H1 (cell line): ENCODE data around the gene CNGB1. TPM values are rescaled to one million over a fixed set of nuclear protein-coding genes. Genes with fewer than 3 reads are reported as not detected.

ENCODE experiments used
- CTCF ChIA-PET: fragments of 300-600 bp; sonication (Branson Sonifier 250); formaldehyde crosslinking; loops from one replicate; lab custom pipeline; 2021; ENCODE audit not compliant: partially characterized antibody; lab: Charles Lee
- POLR2A ChIA-PET: fragments of 300-600 bp; sonication (Branson Sonifier 250); formaldehyde crosslinking; loops from one replicate; lab custom pipeline; 2021; ENCODE audit warnings: inconsistent platforms; ENCODE audit not compliant: partially characterized antibody; lab: Charles Lee
- DNase-seq, 2 experiments: peaks; one replicate each; pipeline versions ENCODE4 v3.0.0 to v3.0.0-alpha.2; 2010 to 2022; ENCODE audit warnings: low spot score in 2 of 2, low read depth in 1 of 2, mixed read lengths in 1 of 2
- FAIRE-seq: peaks from 2 replicates; lab custom pipeline; 2011; peaks lifted over from hg19 to GRCh38; lab: Jason Lieb, UNC
- H2AFZ ChIP-seq: 2 replicates; pipeline ENCODE4 v1.8.1; 2012; ENCODE audit warnings: low read length, inconsistent platforms
- H2AK5ac ChIP-seq: 2 replicates; pipeline ENCODE4 v1.6.1; 2013; ENCODE audit warnings: low read depth, low read length
- H2BK120ac ChIP-seq: replicated peaks from 2 replicates; pipeline ENCODE3; 2013; ENCODE audit warnings: low read depth, low read length, inconsistent platforms
- H2BK12ac ChIP-seq: 2 replicates; pipeline ENCODE4 v1.6.1; 2013; ENCODE audit warnings: low read depth, low read length
- H2BK15ac ChIP-seq: 2 replicates; pipeline ENCODE4 v1.6.1; 2013; ENCODE audit warnings: low read length
- H2BK20ac ChIP-seq: 2 replicates; pipeline ENCODE4 v1.6.1; 2013; ENCODE audit warnings: low read length
- H2BK5ac ChIP-seq: 2 replicates; pipeline ENCODE4 v1.6.1; 2013; ENCODE audit warnings: low read depth, low read length
- H3K14ac ChIP-seq: 2 replicates; pipeline ENCODE4 v1.6.1; 2013; ENCODE audit warnings: inconsistent platforms; ENCODE audit not compliant: insufficient read length
- H3K18ac ChIP-seq: 2 replicates; pipeline ENCODE4 v1.6.1; 2013; ENCODE audit warnings: low read length; ENCODE audit errors: extremely low read depth
- H3K23ac ChIP-seq: 2 replicates; pipeline ENCODE4 v1.6.1; 2013; ENCODE audit warnings: inconsistent platforms; ENCODE audit not compliant: insufficient read length
- H3K23me2 ChIP-seq: 2 replicates; pipeline ENCODE4 v1.6.1; 2013; ENCODE audit warnings: low read depth, low read length
- H3K27ac ChIP-seq: 2 replicates; pipeline ENCODE4 v1.6.1; 2011; ENCODE audit warnings: low read depth, low read length, inconsistent platforms
- H3K27me3 ChIP-seq, 4 experiments: replicated peaks in 1 of 4; 1 replicate in 1 of 4; 2 replicates in 3 of 4; pipeline versions ENCODE4 v1.6.1 to v1.8.1; 2011 to 2013; ENCODE audit warnings: low read length in 3 of 4, mild to moderate bottlenecking in 3 of 4, inconsistent platforms in 2 of 4, mixed read lengths in 2 of 4, moderate library complexity in 1 of 4; ENCODE audit not compliant: control insufficient read depth in 3 of 4, insufficient read depth in 3 of 4; ENCODE audit errors: extremely low read depth in 1 of 4
- H3K36me3 ChIP-seq, 4 experiments: 2 replicates each; pipeline versions ENCODE4 v1.6.1 to v1.8.1; 2011 to 2013; ENCODE audit warnings: mild to moderate bottlenecking in 4 of 4, low read length in 3 of 4, moderate library complexity in 2 of 4, control low read depth in 1 of 4, inconsistent platforms in 1 of 4; ENCODE audit not compliant: insufficient read depth in 4 of 4, control insufficient read depth in 2 of 4
- H3K4ac ChIP-seq: replicated peaks from 2 replicates; pipeline ENCODE3; 2013; ENCODE audit warnings: low read length, low read depth, mixed read lengths, inconsistent platforms; ENCODE audit not compliant: insufficient read length
- H3K4me1 ChIP-seq, 4 experiments: replicated peaks in 1 of 4; 1 replicate in 1 of 4; 2 replicates in 3 of 4; pipeline versions ENCODE4 v1.6.1 to v1.8.1; 2011 to 2013; ENCODE audit warnings: low read length in 3 of 4, inconsistent platforms in 2 of 4, mixed read lengths in 1 of 4; ENCODE audit not compliant: insufficient read depth in 4 of 4, control insufficient read depth in 3 of 4
- H3K4me2 ChIP-seq, 2 experiments: 2 replicates each; pipeline versions ENCODE4 v1.6.1 to v1.8.1; 2011 to 2013; ENCODE audit warnings: low read depth in 2 of 2, low read length in 2 of 2, control low read depth in 1 of 2, inconsistent platforms in 1 of 2, mild to moderate bottlenecking in 1 of 2; ENCODE audit not compliant: insufficient read depth in 1 of 2
- H3K4me3 ChIP-seq, 4 experiments: fragments of 200-600, 300-600 bp in 1 of 4; sonication (generic), shearing (Covaris generic), sonication (Bioruptor Twin) in 1 of 4; 2 replicates each; pipeline versions ENCODE4 v1.5.1 to v1.8.1; 2011 to 2016; ENCODE audit warnings: low read length in 4 of 4, low read depth in 3 of 4, control low read depth in 2 of 4, inconsistent platforms in 2 of 4, mild to moderate bottlenecking in 2 of 4, mixed read lengths in 1 of 4, moderate library complexity in 1 of 4; ENCODE audit not compliant: insufficient read depth in 2 of 4; ENCODE audit errors: extremely low read depth in 1 of 4
- H3K56ac ChIP-seq: replicated peaks from 2 replicates; pipeline ENCODE3; 2013; ENCODE audit warnings: low read depth, mild to moderate bottlenecking, mixed read lengths, low read length, inconsistent platforms; ENCODE audit not compliant: insufficient read length
- H3K79me1 ChIP-seq: 2 replicates; pipeline ENCODE4 v1.6.1; 2013; ENCODE audit warnings: low read depth, low read length, control low read depth
- H3K79me2 ChIP-seq, 2 experiments: 2 replicates each; pipeline versions ENCODE4 v1.6.1 to v1.8.1; 2012 to 2013; ENCODE audit warnings: low read length in 2 of 2, mild to moderate bottlenecking in 2 of 2, inconsistent platforms in 1 of 2; ENCODE audit not compliant: insufficient read depth in 2 of 2, control insufficient read depth in 1 of 2
- H3K9ac ChIP-seq, 4 experiments: replicated peaks in 1 of 4; 1 replicate in 1 of 4; 2 replicates in 3 of 4; pipeline versions ENCODE4 v1.6.1 to v1.8.1; 2011 to 2013; ENCODE audit warnings: low read depth in 3 of 4, low read length in 3 of 4, control low read depth in 2 of 4, mild to moderate bottlenecking in 2 of 4, moderate library complexity in 2 of 4, inconsistent platforms in 1 of 4; ENCODE audit errors: extremely low read depth in 1 of 4
- H3K9me3 ChIP-seq, 2 experiments: 2 replicates each; pipeline versions ENCODE4 v1.6.1 to v1.8.1; 2012 to 2013; ENCODE audit warnings: mild to moderate bottlenecking in 2 of 2, moderate library complexity in 2 of 2, control low read depth in 1 of 2, inconsistent platforms in 1 of 2, low read depth in 1 of 2, low read length in 1 of 2, mixed read lengths in 1 of 2; ENCODE audit not compliant: insufficient read depth in 2 of 2
- H4K20me1 ChIP-seq, 2 experiments: replicated peaks in 1 of 2; 2 replicates each; pipeline versions ENCODE3 to v1.8.1; 2011 to 2013; ENCODE audit warnings: inconsistent platforms in 2 of 2, low read length in 2 of 2, mild to moderate bottlenecking in 1 of 2; ENCODE audit not compliant: insufficient read depth in 2 of 2, control insufficient read depth in 1 of 2
- H4K5ac ChIP-seq: 2 replicates; pipeline ENCODE4 v1.6.1; 2013; ENCODE audit warnings: low read length, low read depth, mixed read lengths, inconsistent platforms; ENCODE audit not compliant: insufficient read length
- H4K8ac ChIP-seq: 2 replicates; pipeline ENCODE4 v1.8.0; 2013; ENCODE audit warnings: mild to moderate bottlenecking, moderate library complexity, low read length, inconsistent platforms; ENCODE audit not compliant: insufficient read depth; ENCODE audit errors: extremely low read depth
- H4K91ac ChIP-seq: replicated peaks from 2 replicates; pipeline ENCODE3; 2013; ENCODE audit warnings: low read length, mixed read lengths, inconsistent platforms; ENCODE audit not compliant: insufficient read length
- CBX8 ChIP-seq: fragments of 300-800, 300-1000 bp; sonication (generic); IDR thresholded peaks from 2 replicates; pipeline ENCODE4 v1.7.1; 2016; ENCODE audit warnings: low read depth, low read length, borderline replicate concordance
- CHD2 ChIP-seq: IDR thresholded peaks from 2 replicates; pipeline ENCODE4 v1.6.1; 2012; ENCODE audit warnings: low read length, improper control_type of control experiment
- GTF2F1 ChIP-seq: IDR thresholded peaks from 2 replicates; pipeline ENCODE4 v1.6.1; 2012; ENCODE audit warnings: low read depth, low read length, improper control_type of control experiment, borderline replicate concordance
- PHF8 ChIP-seq: fragments of 200-600 bp; sonication (generic); conservative IDR thresholded peaks from 2 replicates; pipeline ENCODE4 v1.7.1; 2012; ENCODE audit warnings: low read depth, mild to moderate bottlenecking, inconsistent platforms, low read length, moderate library complexity
- SP2 ChIP-seq: IDR thresholded peaks from 2 replicates; pipeline ENCODE4 v1.6.1; 2012; ENCODE audit warnings: mild to moderate bottlenecking, low read length, inconsistent platforms
- YY1 ChIP-seq: IDR thresholded peaks from 2 replicates; pipeline ENCODE4 v1.6.1; 2011; ENCODE audit warnings: low read depth, mild to moderate bottlenecking, low read length
- WGBS, 2 experiments: shearing (Covaris generic) in 1 of 2; methylation state at CpG; one replicate each; pipeline versions ENCODE4 v1.1.6 to v1.1.7; 2013 to 2015; ENCODE audit warnings: low lambda C conversion rate in 2 of 2, mixed read lengths in 2 of 2, inconsistent platforms in 1 of 2, low coverage in 1 of 2, missing lambda C conversion rate in 1 of 2; ENCODE audit not compliant: insufficient replicate concordance in 2 of 2, insufficient coverage in 1 of 2, insufficient read length in 1 of 2; ENCODE audit errors: extremely low coverage in 1 of 2, missing lambda C conversion rate in 1 of 2; 5-methylcytosine and 5-hydroxymethylcytosine counted together
- polyA plus RNA-seq, 7 experiments: library from polyadenylated mRNA; depleted of rRNA in 3 of 7; stranded (reverse) in 5 of 7; unstranded in 2 of 7; fragments of >200 nt in 5 of 7; fragments of 200-250 nt in 2 of 7; gene quantifications; 1 replicate in 5 of 7; 2 replicates in 1 of 7; 4 replicates in 1 of 7; pipeline versions ENCODE4 v1.2.1 to v1.2.3, GENCODE V29; 2011 to 2013; ENCODE audit warnings: missing spikeins in 2 of 7, mixed read lengths in 2 of 7
- total RNA-seq: library from RNA; stranded (reverse); fragmentation: NEBNext Ultra II Directional; extraction: Animal tissue kit (Norgen Biotek cat#: 25700); gene quantifications from 2 replicates; pipeline ENCODE4 v1.2.1, GENCODE V29; 2021
- TF ChIP-seq, protein P1 (sequence below): IDR thresholded peaks from 2 replicates; pipeline ENCODE4 v1.6.1; 2011; ENCODE audit warnings: low read depth, mild to moderate bottlenecking, low read length; ENCODE audit not compliant: insufficient read depth

CNGB1 gene
- total and polyA plus RNA-seq, 2 of the 8 experiments (the other 6 are each of a cell fraction or from before 2014, with no cell fraction given) = not detected

GRCh38 chr16:57924514-57924913 lies 46.4 kb downstream of the CNGB1 start:
- Histone ChIP-seq H3K27ac (no peak overlapping the region), H3K79me2 (no peaks in the 10 kb centered on the region)
- TF ChIP-seq, protein P1, sequence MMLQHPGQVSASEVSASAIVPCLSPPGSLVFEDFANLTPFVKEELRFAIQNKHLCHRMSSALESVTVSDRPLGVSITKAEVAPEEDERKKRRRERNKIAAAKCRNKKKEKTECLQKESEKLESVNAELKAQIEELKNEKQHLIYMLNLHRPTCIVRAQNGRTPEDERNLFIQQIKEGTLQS = no peak
- TF ChIP-seq GTF2F1 (no peak), CBX8 (no peak), CHD2 (no peak), SP2 (no peak), PHF8 (no peak), YY1 (no peak)
- TF ChIP-seq, all 59 proteins: peak for 0
- DNase-seq (no peak), FAIRE-seq (no peak)
- Histone ChIP-seq H3K18ac (no peak overlapping the region), H2BK15ac (no peak overlapping the region), H2BK12ac (no peak overlapping the region), H3K23ac (no peak overlapping the region), H3K27me3 (no peaks in the 10 kb centered on the region; a peak in 1 of 7 replicates), H2BK120ac (no peak overlapping the region), H3K9me3 (no peaks in the 10 kb centered on the region), H3K79me1 (no peaks in the 10 kb centered on the region), H3K4me3 (no peak overlapping the region), H2BK20ac (no peak overlapping the region), H4K91ac (no peak overlapping the region), H2AFZ (no peak overlapping the region), H3K14ac (no peak overlapping the region), H2AK5ac (no peak overlapping the region), H4K5ac (no peak overlapping the region), H2BK5ac (no peak overlapping the region), H3K4me1 (peaks cover 0 to 2% (median 0%) of the 10 kb centered on the region in 4 experiments; a peak in 1 of 7 replicates), H3K4ac (no peak overlapping the region), H3K56ac (no peak overlapping the region), H3K9ac (no peak overlapping the region), H3K23me2 (no peaks in the 10 kb centered on the region), H4K20me1 (no peaks in the 10 kb centered on the region), H3K36me3 (no peaks in the 10 kb centered on the region), H4K8ac (no peak overlapping the region), H3K4me2 (no peak overlapping the region)
- WGBS, 2 experiments = 90% methylated on average over 6 of the region's 6 CpGs; no CpG with 5 or more reads in 1 of the 2 experiments
- POLR2A ChIA-PET = no interaction called here
- CTCF ChIA-PET = interaction anchor here (1.6 to 3.5 kb wide), 2 partner anchors 15 to 18 kb away, joined by 3 to 20 read pairs; no protein-coding TSS in a partner anchor
